NB4 (cell line): ENCODE results near the gene ACBD4.

Source experiments
- MYC ChIP-seq: IDR thresholded peaks from 2 replicates; pipeline ENCODE4 v1.6.1; 2011; ENCODE audit warnings: low read depth, low read length
- TF ChIP-seq, protein P1 (sequence below): IDR thresholded peaks from one replicate; pipeline ENCODE4 v1.5.1; 2012; ENCODE audit warnings: low read depth, low read length

DNA sequence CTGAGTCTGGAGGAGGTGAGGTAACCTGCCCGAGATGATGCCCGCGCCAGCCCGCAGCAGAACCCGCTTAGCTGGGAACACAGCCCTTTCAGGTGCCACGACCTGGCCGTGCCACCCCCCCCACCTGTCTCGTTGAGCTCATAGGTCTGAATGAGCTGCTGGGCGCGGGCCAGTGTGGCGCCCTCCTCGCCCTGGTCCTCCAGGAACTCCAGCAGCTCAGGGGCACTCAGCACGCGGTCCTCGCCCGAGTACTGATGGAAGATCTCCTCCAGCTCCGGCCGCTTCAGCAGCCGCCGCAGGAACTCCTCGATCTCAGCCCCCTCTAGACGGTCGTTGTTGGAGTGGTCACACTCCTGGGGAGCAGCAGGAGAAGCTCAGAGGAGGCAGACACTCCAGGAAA is 16.8 kb upstream of the ACBD4 start:
- TF ChIP-seq, protein P1, sequence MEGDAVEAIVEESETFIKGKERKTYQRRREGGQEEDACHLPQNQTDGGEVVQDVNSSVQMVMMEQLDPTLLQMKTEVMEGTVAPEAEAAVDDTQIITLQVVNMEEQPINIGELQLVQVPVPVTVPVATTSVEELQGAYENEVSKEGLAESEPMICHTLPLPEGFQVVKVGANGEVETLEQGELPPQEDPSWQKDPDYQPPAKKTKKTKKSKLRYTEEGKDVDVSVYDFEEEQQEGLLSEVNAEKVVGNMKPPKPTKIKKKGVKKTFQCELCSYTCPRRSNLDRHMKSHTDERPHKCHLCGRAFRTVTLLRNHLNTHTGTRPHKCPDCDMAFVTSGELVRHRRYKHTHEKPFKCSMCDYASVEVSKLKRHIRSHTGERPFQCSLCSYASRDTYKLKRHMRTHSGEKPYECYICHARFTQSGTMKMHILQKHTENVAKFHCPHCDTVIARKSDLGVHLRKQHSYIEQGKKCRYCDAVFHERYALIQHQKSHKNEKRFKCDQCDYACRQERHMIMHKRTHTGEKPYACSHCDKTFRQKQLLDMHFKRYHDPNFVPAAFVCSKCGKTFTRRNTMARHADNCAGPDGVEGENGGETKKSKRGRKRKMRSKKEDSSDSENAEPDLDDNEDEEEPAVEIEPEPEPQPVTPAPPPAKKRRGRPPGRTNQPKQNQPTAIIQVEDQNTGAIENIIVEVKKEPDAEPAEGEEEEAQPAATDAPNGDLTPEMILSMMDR = no peak
- TF ChIP-seq MYC = no peak
